Glomerular visceral epithelial cell (primary cell): ENCODE data around the gene SIRPA.

Experiments used
- DNase-seq: peaks from one replicate; pipeline ENCODE4 v3.0.0-alpha.2; 2016; ENCODE audit errors: extremely low spot score

The SIRPA gene

GRCh38 chr20:1949347-1950100 is 54.3 kb downstream of the SIRPA start:
- DNase-seq = no peak

GRCh38 chr20:1950836-1951235 is 55.6 kb downstream of the SIRPA start:
- no peak for DNase-seq

DNA sequence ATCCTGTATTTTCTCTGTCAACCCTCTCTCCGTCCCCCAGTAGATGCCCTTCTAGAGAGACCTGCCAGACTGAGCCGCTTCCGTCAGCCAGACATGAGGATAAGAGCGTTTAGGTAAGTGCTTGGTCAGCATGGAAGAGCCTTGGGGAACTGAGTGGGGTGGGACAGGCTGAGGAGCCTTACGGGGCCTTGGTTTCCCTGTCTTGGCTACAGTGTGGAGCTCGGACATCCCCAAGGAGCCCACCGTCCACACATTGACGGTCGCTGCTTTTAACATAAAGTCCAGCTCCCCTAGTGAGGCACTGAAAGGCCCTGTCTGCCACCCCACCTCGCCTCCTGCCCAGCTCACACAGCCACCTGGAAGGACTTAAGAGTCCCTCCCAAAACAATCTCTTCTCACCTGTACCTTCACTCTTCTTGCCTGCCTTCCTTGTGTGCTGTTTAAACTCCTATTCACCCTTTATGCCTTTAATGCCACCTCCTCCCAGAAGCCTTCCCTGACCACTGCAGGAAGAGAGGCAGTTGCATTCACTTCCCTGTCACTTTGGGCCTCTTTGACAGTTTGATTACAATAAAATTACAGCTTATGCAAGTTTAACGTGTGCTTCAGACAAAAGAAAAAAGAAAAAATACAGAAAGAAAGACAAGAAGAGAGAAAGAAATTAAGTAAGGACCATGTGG is 56.4 kb downstream of the SIRPA start:
- DNase-seq = no peak

- no peak for DNase-seq
Observed at GRCh38 chr20:1952737-1953530, 57.7 kb downstream of the SIRPA start.

DNA sequence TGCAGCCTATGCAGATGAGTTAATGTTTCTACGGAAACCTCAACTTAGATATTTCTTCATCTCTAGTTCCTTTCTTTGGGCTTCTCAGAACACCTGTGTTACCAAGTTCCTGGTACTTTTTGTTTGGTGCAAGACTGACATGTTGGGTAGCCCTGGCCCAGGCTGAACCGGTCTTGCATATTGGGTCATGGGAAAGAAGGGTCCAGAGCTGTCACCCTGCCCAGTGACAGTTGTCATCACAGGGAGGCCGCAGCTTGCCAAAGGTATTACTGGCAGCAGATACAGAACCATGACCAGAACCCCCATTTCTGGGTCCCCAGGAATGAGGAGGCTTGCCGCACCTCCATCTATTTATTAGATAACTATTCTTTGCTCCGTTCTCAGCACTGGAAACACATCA is 58.4 kb downstream of the SIRPA start:
- DNase-seq = no peak

GRCh38 chr20:1955217-1955616 is 60.0 kb downstream of the SIRPA start:
- no peak for DNase-seq

GRCh38 chr20:1958426-1958825 is 63.2 kb downstream of the SIRPA start:
- DNase-seq = no peak

GRCh38 chr20:1959156-1959555 is 63.9 kb downstream of the SIRPA start:
- DNase-seq = no peak

DNA sequence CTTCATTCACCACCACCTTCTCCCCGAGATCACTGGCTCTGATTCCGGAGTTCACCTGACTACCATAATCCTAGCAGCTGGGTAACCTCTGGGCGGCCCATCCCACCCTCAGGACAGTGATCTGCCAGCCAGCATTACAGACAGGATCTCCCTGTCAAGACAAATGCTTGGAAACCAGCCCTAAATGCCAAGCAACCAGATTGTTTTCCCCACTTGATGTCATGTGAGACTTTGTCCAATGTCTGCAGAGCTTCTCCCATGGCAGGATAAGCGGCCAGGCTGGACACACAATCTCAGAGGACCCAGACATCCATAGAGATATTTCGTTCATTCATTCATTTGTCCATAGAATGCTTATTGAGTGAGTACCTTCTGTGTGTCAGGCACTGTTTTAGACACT is 66.2 kb downstream of the SIRPA start:
- no peak for DNase-seq

DNA sequence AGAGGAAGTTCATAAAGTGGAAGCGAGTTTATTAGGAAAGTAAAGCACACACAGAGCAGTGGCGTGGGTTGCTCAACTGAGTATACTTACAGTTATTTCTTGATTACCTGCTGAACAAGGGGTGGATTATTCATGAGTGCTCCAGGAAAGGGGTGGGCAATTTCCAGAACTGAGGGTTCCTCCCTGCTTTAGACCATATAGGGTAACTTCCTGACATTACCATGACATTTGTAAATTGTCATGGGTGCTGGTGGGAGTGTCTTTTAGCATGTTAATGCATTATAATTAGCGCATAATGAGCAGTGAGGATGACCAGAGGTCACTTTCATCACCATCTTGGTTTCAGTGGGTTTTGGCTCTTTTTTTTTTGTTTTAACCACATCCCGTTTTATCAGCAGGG is 68.9 kb downstream of the SIRPA start:
- DNase-seq = no peak

GRCh38 chr20:1964659-1965405 is 69.6 kb downstream of the SIRPA start:
- no peak for DNase-seq

DNA sequence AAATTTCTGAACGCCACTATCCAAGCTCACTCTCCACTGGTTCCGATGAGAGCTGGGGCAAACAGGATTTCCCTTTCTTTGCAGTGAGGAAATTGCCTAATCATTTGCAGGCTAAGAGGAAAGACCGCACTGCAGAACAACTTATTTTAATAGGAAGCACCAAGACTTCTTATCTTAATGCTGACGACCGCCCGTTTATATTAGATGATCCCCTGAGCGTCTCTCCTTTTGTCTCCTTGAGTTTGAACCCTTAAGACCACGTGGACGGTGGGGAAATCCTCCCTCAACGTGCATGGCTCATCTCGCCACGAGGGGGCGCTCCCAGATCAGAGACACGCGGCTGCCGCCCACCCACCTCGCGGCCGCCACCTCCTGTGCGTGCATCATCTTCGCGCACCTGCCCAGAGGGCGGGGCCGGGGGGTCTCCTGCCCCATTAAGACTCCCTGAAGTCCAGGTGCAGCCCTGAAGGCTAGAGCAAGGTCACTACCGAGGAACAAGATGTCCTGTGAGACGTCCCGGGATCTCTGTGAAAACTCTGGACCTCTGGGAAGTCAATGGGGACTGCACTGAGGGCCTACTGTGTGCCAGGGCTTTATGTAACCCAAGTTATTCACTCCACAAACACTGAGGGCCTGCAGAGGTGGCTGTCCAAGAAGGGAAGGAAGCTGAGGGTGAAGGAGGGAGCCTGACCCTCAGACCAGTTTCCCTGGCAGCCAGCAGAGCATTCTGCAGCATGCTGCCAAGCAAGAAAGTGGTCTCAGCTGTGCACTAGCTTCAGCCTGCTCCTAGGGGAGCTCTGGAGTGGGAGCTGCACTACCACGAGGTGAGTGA is 70.5 kb downstream of the SIRPA start:
- peak; percentile 71 for DNase-seq

GRCh38 chr20:1968964-1969363 is 73.8 kb downstream of the SIRPA start:
- no peak for DNase-seq

GRCh38 chr20:1971893-1972586 is 76.8 kb downstream of the SIRPA start:
- no peak for DNase-seq

GRCh38 chr20:1973601-1974440 is 78.6 kb downstream of the SIRPA start:
- no peak for DNase-seq

DNA sequence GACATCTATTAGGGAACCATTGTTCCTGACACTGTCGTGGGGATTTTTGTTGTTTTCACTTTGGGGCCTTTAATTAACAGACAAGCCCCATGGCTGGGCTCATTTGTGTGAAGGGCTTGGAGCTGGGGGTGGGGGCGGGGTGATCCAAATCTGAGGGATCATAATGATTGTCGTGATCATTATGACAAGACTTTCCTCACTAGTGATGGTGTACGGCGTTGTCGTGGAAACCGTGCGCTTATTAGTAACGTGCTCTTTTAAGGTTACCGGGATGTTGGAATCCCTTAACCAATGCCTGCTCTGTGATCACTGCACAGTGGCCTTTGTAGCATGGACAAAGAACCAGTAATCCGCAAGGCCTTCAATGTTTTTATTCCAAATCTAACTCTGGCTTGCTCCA is 80.1 kb downstream of the SIRPA start:
- DNase-seq = no peak

DNA sequence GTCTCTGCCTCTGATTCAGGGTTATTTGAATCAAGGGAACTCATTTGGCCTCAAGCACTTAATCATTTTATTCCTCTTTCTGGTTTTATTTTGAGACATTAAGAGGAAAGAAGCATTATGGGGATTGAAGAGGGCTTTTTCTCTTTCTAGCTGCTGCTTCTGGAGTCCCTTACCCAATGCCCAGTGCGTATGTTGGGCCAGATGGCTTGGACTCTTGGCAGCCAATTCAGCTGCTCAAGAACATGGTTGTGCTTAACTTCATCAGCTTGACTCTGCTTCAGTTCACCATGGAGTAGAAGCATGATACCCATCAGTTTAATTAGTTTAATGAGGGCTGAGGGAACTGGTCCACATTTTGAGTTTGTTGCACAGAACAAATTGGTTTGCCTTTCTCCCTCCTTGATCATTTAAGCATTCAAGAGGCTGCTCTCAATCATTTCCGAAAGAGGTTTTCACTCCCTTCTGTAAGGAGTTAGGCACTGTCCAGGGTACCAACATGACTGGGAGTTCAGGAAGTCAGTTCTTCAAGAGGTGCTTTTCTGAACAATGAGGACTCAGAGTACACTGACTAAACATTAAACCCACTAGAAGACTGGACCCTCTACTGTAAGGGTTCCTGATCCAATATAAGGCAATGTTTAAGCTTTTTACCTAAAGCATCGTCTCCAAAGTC is 84.0 kb downstream of the SIRPA start:
- no peak for DNase-seq

DNA sequence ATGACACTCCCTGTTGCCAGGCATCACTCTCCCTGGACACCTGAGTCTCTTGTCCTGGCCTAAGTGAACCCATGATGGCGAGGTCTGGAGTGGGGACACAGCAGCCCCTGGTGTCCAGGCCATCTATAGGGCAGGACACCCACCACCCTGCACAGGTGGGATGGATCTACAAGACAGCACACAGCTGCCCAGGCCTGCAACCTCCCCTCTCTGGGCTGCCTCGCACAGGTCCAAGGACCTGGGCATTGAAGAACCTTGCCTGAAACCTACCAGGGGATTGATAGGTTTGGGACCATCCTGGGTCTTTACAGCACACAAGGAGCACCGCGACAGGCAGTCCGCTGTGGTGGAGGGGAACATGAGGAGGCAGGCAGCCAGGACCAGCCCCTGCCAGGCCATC is 87.5 kb downstream of the SIRPA start:
- no peak for DNase-seq

- DNase-seq = no peak
Observed at GRCh38 chr20:1983301-1983700, 88.1 kb downstream of the SIRPA start.
